ENCODE measurements around the gene JAM3. TPM values are rescaled to one million over a fixed set of nuclear protein-coding genes. Genes with fewer than 3 reads are reported as not detected.

JAM3 gene
- total RNA-seq, 1 experiment from 2014 or later: 36.5 TPM

DNA sequence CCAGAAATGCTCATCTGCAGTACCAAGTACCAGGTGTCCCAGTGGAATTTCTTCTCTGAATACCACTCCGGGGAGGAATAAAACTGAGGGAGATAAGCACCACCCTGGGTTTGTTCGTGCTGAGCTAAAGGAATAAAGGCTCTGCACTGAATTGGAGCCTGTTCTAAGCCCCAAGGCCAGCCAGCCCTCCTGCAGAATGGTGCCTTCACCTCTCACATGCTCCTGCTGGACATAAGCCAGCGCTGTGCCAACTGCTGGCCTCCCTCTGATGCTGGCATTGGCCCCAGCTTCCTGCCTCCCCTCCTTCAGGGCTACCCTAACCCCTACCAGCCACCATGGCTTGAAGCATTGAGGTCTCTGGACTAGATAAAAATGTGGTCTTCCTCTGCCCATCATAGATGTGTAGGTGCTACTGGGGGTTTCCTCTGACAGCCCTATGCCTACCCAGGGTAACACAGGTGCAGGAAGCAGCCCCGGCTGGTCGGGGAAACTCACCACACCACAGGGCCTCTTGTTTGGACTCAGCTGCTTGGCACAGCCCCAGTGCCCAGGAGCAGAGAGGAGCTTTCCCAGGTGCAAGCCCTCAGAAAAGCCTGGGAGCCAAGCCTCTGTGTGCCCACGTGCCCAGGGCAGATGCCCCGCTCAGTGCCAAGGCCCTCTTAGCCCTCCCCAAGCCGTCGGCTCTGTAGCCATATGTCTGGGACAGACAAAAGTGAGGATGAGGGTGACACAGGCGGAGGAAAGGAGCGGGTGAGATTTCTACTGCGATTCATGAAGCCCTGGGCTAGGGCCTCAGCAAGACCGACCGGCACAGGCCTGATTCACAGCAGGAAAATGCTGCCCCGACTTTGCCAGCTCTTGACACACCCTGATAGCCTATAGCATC lies 34.1 kb upstream of the JAM3 start:
- Histone ChIP-seq H3K27ac (ENCODE audit: insufficient read length, low read depth, low read length) (no peak overlapping the region), H2BK12ac (ENCODE audit: insufficient read length, low read depth, low read length) (no peak overlapping the region), H3K14ac (ENCODE audit: insufficient read depth, low read length) (no peak overlapping the region; the same call in 1 of the 2 replicates), H3K79me1 (ENCODE audit: insufficient read depth, low read depth, low read length, poor library complexity, severe bottlenecking) (no peaks in the 10 kb centered on the region), H2BK5ac (ENCODE audit: insufficient read length, low read length) (no peak overlapping the region), H3K23me2 (ENCODE audit: insufficient read length, low read depth, low read length, poor library complexity, severe bottlenecking) (peaks cover 10% of the 10 kb centered on the region), H3T11ph (ENCODE audit: low read length) (no peak overlapping the region), H3K9me3 (ENCODE audit: control insufficient read depth, low read depth, low read length) (no peaks in the 10 kb centered on the region), H3K4me2 (ENCODE audit: insufficient read depth, insufficient read length, low read length) (no peak overlapping the region), H2BK20ac (ENCODE audit: low read depth, low read length, poor library complexity, severe bottlenecking) (no peak overlapping the region), H4K8ac (replicated peaks; ENCODE audit: insufficient read length, low read depth, low read length) (no peak overlapping the region), H2AK5ac (ENCODE audit: insufficient read length, low read length) (no peak overlapping the region), H4K91ac (ENCODE audit: insufficient read length, low read depth, low read length) (no peak overlapping the region), H2AFZ (ENCODE audit: low read length) (no peak overlapping the region), H3K56ac (ENCODE audit: insufficient read length, low read depth, low read length) (no peak overlapping the region), H3K9ac (ENCODE audit: extremely low read depth, insufficient read length, low read length) (no peak overlapping the region), H3K18ac (ENCODE audit: insufficient read length, low read depth, low read length) (no peak overlapping the region), H3K23ac (ENCODE audit: insufficient read length, low read depth, low read length) (no peak overlapping the region), H3K4ac (ENCODE audit: low read depth, low read length) (no peak overlapping the region), H4K5ac (ENCODE audit: insufficient read length, low read depth, low read length) (no peak overlapping the region), H3K4me1 (ENCODE audit: insufficient read depth, low read length) (peaks cover 5% of the 10 kb centered on the region; the same call in 1 of the 2 replicates), H2BK120ac (ENCODE audit: low read depth, low read length, poor library complexity, severe bottlenecking) (no peak overlapping the region), H4K20me1 (ENCODE audit: control insufficient read depth, insufficient read depth, insufficient read length) (no peaks in the 10 kb centered on the region), H2BK15ac (ENCODE audit: low read depth, low read length) (no peak overlapping the region), H3K27me3 (ENCODE audit: insufficient read depth, low read length) (no peaks in the 10 kb centered on the region), H3K79me2 (ENCODE audit: insufficient read depth, low read length) (no peaks in the 10 kb centered on the region)
- Mint-ChIP-seq H3K27ac (peak overlapping the region in 1 of 3 experiments; percentile 44; a peak in 1 of 7 replicates), H3K27me3 (ENCODE audit: low read depth) (peaks cover 34% of the 10 kb centered on the region), H3K4me1 (peaks cover 36 to 62% of the 10 kb centered on the region in 2 experiments), H3K36me3 (ENCODE audit: insufficient read depth in 1 of 3, low read depth in 3 of 3) (peaks cover 0 to 6% (median 2%) of the 10 kb centered on the region in 3 experiments; a peak in 5 of 7 replicates), H3K9me3 (no peaks in the 10 kb centered on the region), H3K4me3 (no peak overlapping the region)
- WGBS (ENCODE audit: extremely low coverage, insufficient read length, low lambda C conversion rate): no CpG with 5 or more reads among the region's 15 CpGs
- no peak for DNase-seq
- TF ChIP-seq, protein P1, sequence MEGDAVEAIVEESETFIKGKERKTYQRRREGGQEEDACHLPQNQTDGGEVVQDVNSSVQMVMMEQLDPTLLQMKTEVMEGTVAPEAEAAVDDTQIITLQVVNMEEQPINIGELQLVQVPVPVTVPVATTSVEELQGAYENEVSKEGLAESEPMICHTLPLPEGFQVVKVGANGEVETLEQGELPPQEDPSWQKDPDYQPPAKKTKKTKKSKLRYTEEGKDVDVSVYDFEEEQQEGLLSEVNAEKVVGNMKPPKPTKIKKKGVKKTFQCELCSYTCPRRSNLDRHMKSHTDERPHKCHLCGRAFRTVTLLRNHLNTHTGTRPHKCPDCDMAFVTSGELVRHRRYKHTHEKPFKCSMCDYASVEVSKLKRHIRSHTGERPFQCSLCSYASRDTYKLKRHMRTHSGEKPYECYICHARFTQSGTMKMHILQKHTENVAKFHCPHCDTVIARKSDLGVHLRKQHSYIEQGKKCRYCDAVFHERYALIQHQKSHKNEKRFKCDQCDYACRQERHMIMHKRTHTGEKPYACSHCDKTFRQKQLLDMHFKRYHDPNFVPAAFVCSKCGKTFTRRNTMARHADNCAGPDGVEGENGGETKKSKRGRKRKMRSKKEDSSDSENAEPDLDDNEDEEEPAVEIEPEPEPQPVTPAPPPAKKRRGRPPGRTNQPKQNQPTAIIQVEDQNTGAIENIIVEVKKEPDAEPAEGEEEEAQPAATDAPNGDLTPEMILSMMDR (conservative IDR thresholded peaks at IDR 0.05): no peak

All from H9 (cell line).